IMR-90 (cell line): Measurements from ENCODE around the gene SNX7. TPM values are rescaled to one million over a fixed set of nuclear protein-coding genes. Genes with fewer than 3 reads are reported as not detected.
A peak's percentile ranks its signal among the peaks of the same experiment; 100 is the strongest.

Experiments
- ATAC-seq: fragments of 200-7000 bp; cut with Tn5 transposase; 2 replicates; pipeline ENCODE4 v1.9.1; 2020; ENCODE audit warnings: low read depth, mild to moderate bottlenecking, moderate library complexity
- BruUV-seq: library from RNA; stranded (reverse); fragments of 400-500 nt; replicated peaks from 2 replicates; lab custom pipeline; 2021; lab: Mats Ljungman, UMichigan
- CTCF ChIA-PET: fragments of 300-600 bp; formaldehyde crosslinking; extraction: SDS; loops from one replicate; lab custom pipeline; 2021; ENCODE audit warnings: antibody characterized with exemption; lab: Yijun Ruan, JAX
- POLR2A ChIA-PET: fragments of 300-600 bp; sonication (Branson Sonifier 250); formaldehyde crosslinking; loops from one replicate; lab custom pipeline; 2022; ENCODE audit warnings: antibody characterized with exemption; ENCODE audit not compliant: unreplicated experiment; lab: Charles Lee
- DNase-seq: peaks from one replicate; pipeline ENCODE4 v3.0.0; 2013
- H2AFZ ChIP-seq: replicated peaks from 2 replicates; pipeline ENCODE3; 2013; ENCODE audit warnings: low read length, mild to moderate bottlenecking; ENCODE audit not compliant: poor library complexity
- H2AK5ac ChIP-seq: 2 replicates; pipeline ENCODE4 v1.6.1; 2013; ENCODE audit warnings: low read depth, low read length, inconsistent platforms
- H2AK9ac ChIP-seq: replicated peaks from 2 replicates; pipeline ENCODE3; 2013; ENCODE audit warnings: mild to moderate bottlenecking, low read depth, low read length, moderate library complexity; ENCODE audit not compliant: poor library complexity
- H2BK120ac ChIP-seq: 2 replicates; pipeline ENCODE4 v1.6.1; 2013; ENCODE audit warnings: low read depth, low read length, inconsistent platforms
- H2BK15ac ChIP-seq: 3 replicates; pipeline ENCODE4 v1.6.1; 2013; ENCODE audit warnings: low read depth, low read length, inconsistent platforms
- H2BK20ac ChIP-seq: 2 replicates; pipeline ENCODE4 v1.6.1; 2013; ENCODE audit warnings: low read depth, mild to moderate bottlenecking, inconsistent platforms, low read length, moderate library complexity
- H2BK5ac ChIP-seq: 2 replicates; pipeline ENCODE4 v1.6.1; 2013; ENCODE audit warnings: mild to moderate bottlenecking, low read depth, low read length, inconsistent platforms; ENCODE audit not compliant: poor library complexity, severe bottlenecking
- H3K14ac ChIP-seq: replicated peaks from 2 replicates; pipeline ENCODE4 v1.6.1; 2013; ENCODE audit warnings: low read depth, low read length, inconsistent platforms
- H3K18ac ChIP-seq: 2 replicates; pipeline ENCODE4 v1.6.1; 2013; ENCODE audit warnings: low read depth, low read length, control low read depth
- H3K23ac ChIP-seq: 2 replicates; pipeline ENCODE4 v1.6.1; 2013; ENCODE audit warnings: low read depth, low read length, inconsistent platforms
- H3K27ac ChIP-seq: 2 replicates; pipeline ENCODE4 v1.5.1; 2013; ENCODE audit warnings: mild to moderate bottlenecking, control low read depth, low read length; ENCODE audit not compliant: insufficient read depth
- H3K27me3 ChIP-seq: 2 replicates; pipeline ENCODE4 v1.6.1; 2013; ENCODE audit warnings: low read length; ENCODE audit not compliant: control insufficient read depth, insufficient read depth
- H3K36me3 ChIP-seq: 2 replicates; pipeline ENCODE4 v1.6.1; 2013; ENCODE audit warnings: low read length, mixed read lengths; ENCODE audit not compliant: control insufficient read depth, insufficient read depth
- H3K4ac ChIP-seq: 2 replicates; pipeline ENCODE4 v1.6.1; 2013; ENCODE audit warnings: low read depth, low read length, inconsistent platforms
- H3K4me1 ChIP-seq: 2 replicates; pipeline ENCODE4 v1.6.1; 2013; ENCODE audit warnings: low read length, mixed read lengths; ENCODE audit not compliant: control insufficient read depth, insufficient read depth
- H3K4me2 ChIP-seq: 2 replicates; pipeline ENCODE4 v1.6.1; 2013; ENCODE audit warnings: low read depth, mild to moderate bottlenecking, control low read depth, low read length, moderate library complexity
- H3K4me3 ChIP-seq: 2 replicates; pipeline ENCODE4 v1.5.1; 2013; ENCODE audit warnings: low read depth, mild to moderate bottlenecking, control low read depth, low read length, moderate library complexity; ENCODE audit not compliant: insufficient read depth
- H3K56ac ChIP-seq: 2 replicates; pipeline ENCODE4 v1.6.1; 2013; ENCODE audit warnings: low read length, inconsistent platforms; ENCODE audit not compliant: insufficient read depth; ENCODE audit errors: extremely low read depth
- H3K79me1 ChIP-seq, 2 experiments: 2 replicates each; pipeline ENCODE4 v1.6.1; 2013; ENCODE audit warnings: low read length in 2 of 2, inconsistent platforms in 1 of 2, low read depth in 1 of 2
- H3K9ac ChIP-seq: 2 replicates; pipeline ENCODE4 v1.6.1; 2013; ENCODE audit warnings: low read depth, low read length, control low read depth
- H3K9me1 ChIP-seq: 2 replicates; pipeline ENCODE4 v1.6.1; 2013; ENCODE audit warnings: low read length, inconsistent platforms; ENCODE audit not compliant: insufficient read depth
- H3K9me3 ChIP-seq: 2 replicates; pipeline ENCODE4 v1.6.1; 2013; ENCODE audit warnings: low read length; ENCODE audit not compliant: control insufficient read depth, insufficient read depth
- H4K20me1 ChIP-seq: 2 replicates; pipeline ENCODE4 v1.6.1; 2013; ENCODE audit warnings: low read length, inconsistent platforms; ENCODE audit not compliant: insufficient read depth
- H4K5ac ChIP-seq: 2 replicates; pipeline ENCODE4 v1.6.1; 2013; ENCODE audit warnings: mild to moderate bottlenecking, low read depth, low read length, control low read depth
- H4K8ac ChIP-seq, 2 experiments: 2 replicates each; pipeline ENCODE4 v1.6.1; 2013; ENCODE audit warnings: low read depth in 2 of 2, low read length in 2 of 2, control low read depth in 1 of 2, inconsistent platforms in 1 of 2
- H4K91ac ChIP-seq: 2 replicates; pipeline ENCODE4 v1.6.1; 2013; ENCODE audit warnings: low read depth, low read length, inconsistent platforms; ENCODE audit not compliant: insufficient read depth
- CEBPB ChIP-seq: IDR thresholded peaks from 2 replicates; pipeline ENCODE4 v1.6.1; 2012; ENCODE audit warnings: low read depth, low read length, improper control_type of control experiment
- RAD21 ChIP-seq: IDR thresholded peaks from 2 replicates; pipeline ENCODE4 v1.6.1; 2012; ENCODE audit warnings: low read length, improper control_type of control experiment
- WGBS, 2 experiments: methylation state at CpG; one replicate each; pipeline versions ENCODE4 v1.1.5 to v1.1.7; 2013; ENCODE audit warnings: missing lambda C conversion rate in 2 of 2; ENCODE audit not compliant: insufficient read length in 1 of 2; ENCODE audit errors: extremely low coverage in 2 of 2; 5-methylcytosine and 5-hydroxymethylcytosine counted together
- dilution Hi-C: fragments of 300-500 bp; cut with HindIII; formaldehyde crosslinking; loops from one replicate; pipeline ENCODE4 v1.14.3; 2018; ENCODE audit warnings: low sequenced_read_pairs; ENCODE audit not compliant: unreplicated experiment
- in situ Hi-C: fragments of 300-500 bp; cut with MboI; formaldehyde crosslinking; loops from 3 replicates; pipeline ENCODE4 v1.14.3; 2019; ENCODE audit warnings: low sequenced_read_pairs, inconsistent platforms, mixed read lengths
- intact Hi-C: fragments of 100-400 bp; cut with micrococcal nuclease; formaldehyde crosslinking; loops from 2 replicates; pipeline ENCODE4 v1.10.0; 2022
- polyA plus RNA-seq, 3 experiments: library from polyadenylated mRNA; depleted of rRNA; stranded (reverse); fragments of >200 nt; gene quantifications; 2 replicates each; pipeline ENCODE4 v1.2.3, GENCODE V29; 2012; ENCODE audit warnings: low replicate concordance in 1 of 3
- total RNA-seq: library from RNA; depleted of rRNA; stranded (reverse); fragments of >200 nt; gene quantifications from 2 replicates; pipeline ENCODE4 v1.2.3, GENCODE V29; 2012

Gene SNX7
- total and polyA plus RNA-seq, 2 of the 4 experiments (the other 2 are of a cell fraction) = 22.5 to 24.4 TPM

DNA sequence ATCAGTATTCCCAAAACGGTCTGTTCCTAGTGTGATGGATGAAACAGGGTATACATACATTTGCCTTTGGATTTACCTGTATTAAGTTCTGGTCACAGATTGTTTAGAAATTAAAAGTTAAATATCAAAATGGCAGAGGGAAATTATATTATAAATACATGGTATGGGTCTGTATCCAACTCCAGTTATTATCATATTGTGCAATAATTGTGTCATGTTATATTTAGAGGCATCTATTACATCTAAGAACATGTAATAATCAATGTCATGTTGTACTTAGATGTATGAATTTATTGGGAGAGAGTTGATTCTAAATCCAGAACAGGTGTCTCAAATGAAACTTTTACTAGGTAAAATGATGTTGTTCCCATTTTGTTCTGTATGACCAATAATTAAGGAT, 79.6 kb downstream of the SNX7 start:
- WGBS, 2 experiments = no CpG with 5 or more reads among the region's 1 CpG
- no peak overlapping the region for H2BK120ac ChIP-seq
- H3K4me1 ChIP-seq = no peaks in the 10 kb centered on the region
- no peaks in the 10 kb centered on the region for H3K9me1 ChIP-seq
- no peak overlapping the region for H2AK5ac ChIP-seq
- intact Hi-C loops (loop anchor here (10.0 kb wide), 1 partner anchor 994 kb away; no protein-coding TSS in a partner anchor), in situ Hi-C loops (no loop called here), dilution Hi-C loops (no loop called here)
- H3K56ac ChIP-seq = no peak overlapping the region
- H4K20me1 ChIP-seq = no peaks in the 10 kb centered on the region
- H3K27ac ChIP-seq = no peak overlapping the region
- H2AFZ ChIP-seq = no peak overlapping the region
- no peak overlapping the region for H2AK9ac ChIP-seq
- H3K4me3 ChIP-seq = no peak overlapping the region
- no peak overlapping the region for H2BK15ac ChIP-seq
- no peak overlapping the region for H4K5ac ChIP-seq
- no peaks in the 10 kb centered on the region for H3K36me3 ChIP-seq
- H4K8ac ChIP-seq = no peak overlapping the region
- H2BK5ac ChIP-seq = no peak overlapping the region
- H3K18ac ChIP-seq = no peak overlapping the region
- H3K9ac ChIP-seq = no peak overlapping the region
- no peak overlapping the region for H2BK20ac ChIP-seq
- POLR2A ChIA-PET = no interaction called here
- CTCF ChIA-PET = no interaction called here
- H3K27me3 ChIP-seq = no peaks in the 10 kb centered on the region
- ATAC-seq (no peak), DNase-seq (no peak)
- no TSS peak for BruUV-seq
- no peaks in the 10 kb centered on the region for H3K9me3 ChIP-seq
- no peaks in the 10 kb centered on the region for H3K79me1 ChIP-seq
- no peak overlapping the region for H3K4me2 ChIP-seq
- H3K23ac ChIP-seq = no peak overlapping the region
- H3K14ac ChIP-seq = no peak overlapping the region
- H3K4ac ChIP-seq = no peak overlapping the region
- H4K91ac ChIP-seq = no peak overlapping the region
- TF ChIP-seq RAD21 (no peak), CEBPB (peak; percentile 66)
